HepG2 (cell line): Measurements from ENCODE around the gene SYCP2L. TPM values are rescaled to one million over a fixed set of nuclear protein-coding genes. Genes with fewer than 3 reads are reported as not detected.

Source experiments
- ATAC-seq: fragments of 200-7000 bp; cut with Tn5 transposase; 3 replicates; pipeline ENCODE4 v1.9.1; 2020; ENCODE audit warnings: mild to moderate bottlenecking, moderate library complexity
- BruUV-seq: library from RNA; stranded (reverse); fragments of 400-500 nt; replicated peaks from 2 replicates; lab custom pipeline; 2021; lab: Mats Ljungman, UMichigan
- CTCF ChIA-PET: fragments of 300-600 bp; formaldehyde crosslinking; extraction: SDS; loops from one replicate; lab custom pipeline; 2021; ENCODE audit warnings: low total read pairs, inconsistent platforms, low intra/inter-chr PET ratio; lab: Yijun Ruan, JAX
- POLR2A ChIA-PET: fragments of 350-600 bp; sonication (Branson Sonifier 250); formaldehyde crosslinking; loops from one replicate; lab custom pipeline; 2020; ENCODE audit warnings: antibody characterized with exemption, inconsistent platforms; lab: Yijun Ruan, JAX
- DNase-seq: peaks from one replicate; pipeline ENCODE4 v3.0.0-alpha.2; 2015; ENCODE audit warnings: low spot score
- FAIRE-seq: peaks from 3 replicates; lab custom pipeline; 2011; peaks lifted over from hg19 to GRCh38; lab: Jason Lieb, UNC
- H2AFZ ChIP-seq: one replicate; pipeline ENCODE4 v1.6.1; 2011; ENCODE audit warnings: low read length, inconsistent platforms
- H3K27ac ChIP-seq: fragments of 300-600 bp; 3 replicates; pipeline ENCODE4 v1.8.0; 2011; ENCODE audit warnings: mixed run types, mild to moderate bottlenecking, mixed read lengths, low read length, inconsistent platforms; ENCODE audit not compliant: insufficient read depth; ENCODE audit errors: extremely low read length
- H3K27me3 ChIP-seq, 2 experiments: fragments of 200-600 bp in 1 of 2; 2 replicates in 1 of 2; 3 replicates in 1 of 2; pipeline versions ENCODE4 v1.6.0 to v1.8.0; 2011; ENCODE audit warnings: low read length in 2 of 2, mild to moderate bottlenecking in 2 of 2, moderate library complexity in 2 of 2, inconsistent platforms in 1 of 2; ENCODE audit not compliant: insufficient read depth in 2 of 2, control insufficient read depth in 1 of 2
- H3K36me3 ChIP-seq, 2 experiments: fragments of 200-600 bp in 1 of 2; replicated peaks in 1 of 2; 2 replicates in 1 of 2; 3 replicates in 1 of 2; pipeline versions ENCODE4 v1.5.1 to v1.8.0; 2011; ENCODE audit warnings: low read length in 2 of 2, inconsistent platforms in 1 of 2; ENCODE audit not compliant: insufficient read depth in 2 of 2, control insufficient read depth in 1 of 2
- H3K4me1 ChIP-seq: 2 replicates; pipeline ENCODE4 v1.5.1; 2012; ENCODE audit warnings: low read length, inconsistent platforms; ENCODE audit not compliant: insufficient read depth
- H3K4me2 ChIP-seq: 2 replicates; pipeline ENCODE4 v1.6.0; 2011; ENCODE audit warnings: low read depth, low read length, inconsistent platforms
- H3K4me3 ChIP-seq, 3 experiments: fragments of 200-600 bp in 1 of 3; sonication (generic), shearing (Covaris generic) in 1 of 3; replicated peaks in 1 of 3; 2 replicates each; pipeline ENCODE4 v1.5.1; 2011 to 2016; ENCODE audit warnings: low read length in 3 of 3, inconsistent platforms in 2 of 3, low read depth in 2 of 3, mild to moderate bottlenecking in 2 of 3, control low read depth in 1 of 3, mixed read lengths in 1 of 3; ENCODE audit not compliant: insufficient read depth in 1 of 3
- H3K79me2 ChIP-seq: one replicate; pipeline ENCODE4 v1.6.1; 2011; ENCODE audit warnings: low read length, inconsistent platforms; ENCODE audit not compliant: insufficient read depth
- H3K9ac ChIP-seq: 2 replicates; pipeline ENCODE4 v1.6.0; 2011; ENCODE audit warnings: mild to moderate bottlenecking, low read depth, low read length, inconsistent platforms; ENCODE audit not compliant: insufficient read depth
- H3K9me3 ChIP-seq: 2 replicates; pipeline ENCODE4 v1.5.1; 2012; ENCODE audit warnings: mild to moderate bottlenecking, low read length
- H4K20me1 ChIP-seq: 2 replicates; pipeline ENCODE4 v1.6.0; 2011; ENCODE audit warnings: inconsistent platforms, mild to moderate bottlenecking, low read length, moderate library complexity; ENCODE audit not compliant: insufficient read depth
- ARNT2 ChIP-seq: sonication (generic); formaldehyde crosslinking; IDR thresholded peaks from 2 replicates; pipeline ENCODE4 v1.8.0; 2022; ENCODE audit warnings: mild to moderate bottlenecking, low read depth, missing genetic modification reagents, moderate library complexity
- ARNTL ChIP-seq: sonication (generic); formaldehyde crosslinking; IDR thresholded peaks from 2 replicates; pipeline ENCODE4 v1.4.0; 2020; ENCODE audit warnings: mild to moderate bottlenecking, missing genetic modification reagents
- CREB3 ChIP-seq: sonication (generic); formaldehyde crosslinking; IDR thresholded peaks from 2 replicates; pipeline ENCODE4 v1.5.0; 2020; ENCODE audit warnings: missing genetic modification reagents
- FOXA1 ChIP-seq, 2 experiments: fragments of 450-650 bp in 1 of 2; sonication (generic) in 1 of 2; formaldehyde crosslinking in 1 of 2; IDR thresholded peaks; 2 replicates each; pipeline versions ENCODE4 v1.4.0 to v1.6.1; 2016 to 2020; ENCODE audit warnings: missing genetic modification reagents in 1 of 2
- MED1 ChIP-seq: sonication (generic); formaldehyde crosslinking; IDR thresholded peaks from 2 replicates; pipeline ENCODE4 v1.4.0; 2020; ENCODE audit warnings: missing genetic modification reagents
- MLLT10 ChIP-seq: sonication (generic); formaldehyde crosslinking; IDR thresholded peaks from 2 replicates; pipeline ENCODE4 v1.4.0; 2020; ENCODE audit warnings: missing genetic modification reagents
- NFKB2 ChIP-seq: sonication (generic); formaldehyde crosslinking; IDR thresholded peaks from 2 replicates; pipeline ENCODE4 v1.4.0; 2020; ENCODE audit warnings: missing genetic modification reagents, borderline replicate concordance
- PITX1 ChIP-seq: sonication (generic); formaldehyde crosslinking; IDR thresholded peaks from 2 replicates; pipeline ENCODE4 v1.5.1; 2020; ENCODE audit warnings: mild to moderate bottlenecking, missing genetic modification reagents
- POLR2G ChIP-seq: fragments of 200-400 bp; formaldehyde crosslinking; IDR thresholded peaks from 2 replicates; pipeline ENCODE4 v1.6.1; 2018; ENCODE audit warnings: mild to moderate bottlenecking, low read depth, low read length, moderate library complexity
- YY1 ChIP-seq: IDR thresholded peaks from 2 replicates; pipeline ENCODE4 v1.6.1; 2011; ENCODE audit warnings: low read length, low read depth, moderate library complexity, mild to moderate bottlenecking; ENCODE audit not compliant: insufficient read depth, insufficient replicate concordance
- ZFYVE20 ChIP-seq: sonication (generic); formaldehyde crosslinking; IDR thresholded peaks from 2 replicates; pipeline ENCODE4 v1.8.0; 2023; ENCODE audit warnings: low read depth, mild to moderate bottlenecking, moderate library complexity, missing genetic modification reagents, borderline replicate concordance
- ZNF367 ChIP-seq: sonication (generic); formaldehyde crosslinking; IDR thresholded peaks from 2 replicates; pipeline ENCODE4 v1.4.0; 2020; ENCODE audit warnings: missing genetic modification reagents, borderline replicate concordance
- WGBS: methylation state at CpG from one replicate; pipeline ENCODE4 v1.1.6; 2017; ENCODE audit warnings: low lambda C conversion rate; 5-methylcytosine and 5-hydroxymethylcytosine counted together
- in situ Hi-C: cut with HindIII; loops from 2 replicates; pipeline ENCODE4 v1.10.0; 2017; ENCODE audit warnings: low pct_unique_long_range_greater_than_20kb; ENCODE audit not compliant: extremely low pct_ligation_motif_present
- intact Hi-C: fragments of 100-400 bp; cut with micrococcal nuclease; formaldehyde crosslinking; loops from one replicate; pipeline ENCODE4 v1.10.0; 2022; ENCODE audit not compliant: unreplicated experiment
- polyA plus RNA-seq, 8 experiments: library from polyadenylated mRNA; depleted of rRNA in 3 of 8; stranded (reverse) in 7 of 8; unstranded in 1 of 8; fragments of >200 nt; fragmentation: Illumina TruSeq in 4 of 8; extraction: Trizol in 4 of 8; gene quantifications; 2 replicates each; pipeline versions ENCODE4 v1.2.1 to v1.2.3, GENCODE V29; 2011 to 2016; ENCODE audit warnings: low read depth in 4 of 8, missing spikeins in 1 of 8, mixed read lengths in 1 of 8; ENCODE audit not compliant: insufficient read depth in 1 of 8
- total RNA-seq, 5 experiments: library from RNA; depleted of rRNA; stranded (reverse); fragments of >200 nt; fragmentation: Illumina TruSeq; extraction: Trizol; gene quantifications; 2 replicates each; pipeline ENCODE4 v1.2.3, GENCODE V29; 2016; ENCODE audit warnings: low read depth in 1 of 5
- TF ChIP-seq, protein P1 (sequence below): sonication (generic); formaldehyde crosslinking; IDR thresholded peaks from 2 replicates; pipeline ENCODE4 v1.4.0; 2020; ENCODE audit warnings: missing genetic modification reagents
- TF ChIP-seq, protein P2 (sequence below): sonication (generic); formaldehyde crosslinking; IDR thresholded peaks from 2 replicates; pipeline ENCODE4 v1.4.0; 2020; ENCODE audit warnings: missing genetic modification reagents, borderline replicate concordance

Gene SYCP2L
- total and polyA plus RNA-seq, 2 of the 13 experiments (the other 11 are each of a cell fraction or from before 2014, with no cell fraction given): 0.22 to 0.54 TPM

DNA sequence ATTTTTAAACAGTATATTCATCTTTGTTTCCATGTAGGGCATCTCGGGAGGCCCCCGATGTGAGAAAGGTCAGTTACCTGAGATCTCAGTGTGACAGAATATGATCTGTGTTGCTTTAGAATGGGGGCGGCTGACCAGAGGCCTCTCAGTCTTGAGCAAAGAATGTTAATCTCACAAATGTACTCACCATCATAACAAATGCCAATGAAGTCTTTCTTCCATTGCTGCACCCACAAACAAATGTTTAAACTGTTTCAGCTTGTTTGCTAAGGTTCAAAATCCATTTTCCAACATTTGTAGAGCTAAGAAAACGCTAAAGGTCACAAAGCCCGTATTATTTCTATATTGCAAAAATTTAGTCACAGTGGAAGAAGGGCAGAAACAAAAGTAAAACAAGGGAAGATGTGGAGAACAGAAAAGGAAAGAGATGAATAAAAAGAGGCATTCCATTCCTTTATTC, 125.5 kb downstream of the SYCP2L start:
- intact Hi-C loops: loop anchor here (1.0 kb wide), 3 partner anchors 30 to 55 kb away; no protein-coding TSS in a partner anchor
- peak; percentile 99 for DNase-seq
- H3K4me3 ChIP-seq: peak overlapping the region in 2 of 3 experiments; percentile 39 to 59; a peak in 3 of 6 replicates
- no peaks in the 10 kb centered on the region for H4K20me1 ChIP-seq
- no TSS peak for BruUV-seq
- no peaks in the 10 kb centered on the region for H3K27me3 ChIP-seq
- H3K4me2 ChIP-seq: peak overlapping the region; percentile 84
- no peak overlapping the region for H2AFZ ChIP-seq
- peaks cover 0 to 6% of the 10 kb centered on the region in 2 experiments; a peak in 2 of 5 replicates for H3K36me3 ChIP-seq
- 3% methylated on average over 5 of the region's 5 CpGs for WGBS
- peaks cover 45% of the 10 kb centered on the region for H3K79me2 ChIP-seq
- ChIA-PET POLR2A (interaction anchor here (1.0 to 2.9 kb wide), 19 partner anchors 9 to 355 kb away, joined by 3 to 52 read pairs (median 5); partner anchors contain the start of genes ELOVL2 and SMIM13), CTCF (interaction anchor here (1.4 to 2.7 kb wide), 3 partner anchors 32 to 57 kb away, joined by 3 to 27 read pairs (median 10); partner anchors contain the start of gene ELOVL2)
- in situ Hi-C loops: loop anchor here (5.0 kb wide), 1 partner anchor 55 kb away; no protein-coding TSS in a partner anchor
- H3K9ac ChIP-seq: peak overlapping the region; percentile 73
- H3K4me1 ChIP-seq: peaks cover 94% of the 10 kb centered on the region
- peak; percentile 86 for FAIRE-seq
- H3K27ac ChIP-seq: peak overlapping the region; percentile 95
- ATAC-seq: peak; percentile 87
- H3K9me3 ChIP-seq: no peaks in the 10 kb centered on the region
- TF ChIP-seq ZNF367: no peak
- no peak for TF ChIP-seq NFKB2 (CRISPR knock-in tag)
- no peak for TF ChIP-seq ARNTL (CRISPR knock-in tag)
- TF ChIP-seq, protein P1, sequence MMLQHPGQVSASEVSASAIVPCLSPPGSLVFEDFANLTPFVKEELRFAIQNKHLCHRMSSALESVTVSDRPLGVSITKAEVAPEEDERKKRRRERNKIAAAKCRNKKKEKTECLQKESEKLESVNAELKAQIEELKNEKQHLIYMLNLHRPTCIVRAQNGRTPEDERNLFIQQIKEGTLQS (CRISPR knock-in tag): peak; percentile 45; the same call in 1 of the 2 replicates
- peak; percentile 91 for TF ChIP-seq MED1 (CRISPR knock-in tag)
- TF ChIP-seq POLR2G: peak; percentile 58
- TF ChIP-seq PITX1: peak; percentile 98
- peak; percentile 43 for TF ChIP-seq YY1
- TF ChIP-seq ARNT2: no peak
- TF ChIP-seq MLLT10: no peak
- TF ChIP-seq ZFYVE20: no peak
- TF ChIP-seq, protein P2, sequence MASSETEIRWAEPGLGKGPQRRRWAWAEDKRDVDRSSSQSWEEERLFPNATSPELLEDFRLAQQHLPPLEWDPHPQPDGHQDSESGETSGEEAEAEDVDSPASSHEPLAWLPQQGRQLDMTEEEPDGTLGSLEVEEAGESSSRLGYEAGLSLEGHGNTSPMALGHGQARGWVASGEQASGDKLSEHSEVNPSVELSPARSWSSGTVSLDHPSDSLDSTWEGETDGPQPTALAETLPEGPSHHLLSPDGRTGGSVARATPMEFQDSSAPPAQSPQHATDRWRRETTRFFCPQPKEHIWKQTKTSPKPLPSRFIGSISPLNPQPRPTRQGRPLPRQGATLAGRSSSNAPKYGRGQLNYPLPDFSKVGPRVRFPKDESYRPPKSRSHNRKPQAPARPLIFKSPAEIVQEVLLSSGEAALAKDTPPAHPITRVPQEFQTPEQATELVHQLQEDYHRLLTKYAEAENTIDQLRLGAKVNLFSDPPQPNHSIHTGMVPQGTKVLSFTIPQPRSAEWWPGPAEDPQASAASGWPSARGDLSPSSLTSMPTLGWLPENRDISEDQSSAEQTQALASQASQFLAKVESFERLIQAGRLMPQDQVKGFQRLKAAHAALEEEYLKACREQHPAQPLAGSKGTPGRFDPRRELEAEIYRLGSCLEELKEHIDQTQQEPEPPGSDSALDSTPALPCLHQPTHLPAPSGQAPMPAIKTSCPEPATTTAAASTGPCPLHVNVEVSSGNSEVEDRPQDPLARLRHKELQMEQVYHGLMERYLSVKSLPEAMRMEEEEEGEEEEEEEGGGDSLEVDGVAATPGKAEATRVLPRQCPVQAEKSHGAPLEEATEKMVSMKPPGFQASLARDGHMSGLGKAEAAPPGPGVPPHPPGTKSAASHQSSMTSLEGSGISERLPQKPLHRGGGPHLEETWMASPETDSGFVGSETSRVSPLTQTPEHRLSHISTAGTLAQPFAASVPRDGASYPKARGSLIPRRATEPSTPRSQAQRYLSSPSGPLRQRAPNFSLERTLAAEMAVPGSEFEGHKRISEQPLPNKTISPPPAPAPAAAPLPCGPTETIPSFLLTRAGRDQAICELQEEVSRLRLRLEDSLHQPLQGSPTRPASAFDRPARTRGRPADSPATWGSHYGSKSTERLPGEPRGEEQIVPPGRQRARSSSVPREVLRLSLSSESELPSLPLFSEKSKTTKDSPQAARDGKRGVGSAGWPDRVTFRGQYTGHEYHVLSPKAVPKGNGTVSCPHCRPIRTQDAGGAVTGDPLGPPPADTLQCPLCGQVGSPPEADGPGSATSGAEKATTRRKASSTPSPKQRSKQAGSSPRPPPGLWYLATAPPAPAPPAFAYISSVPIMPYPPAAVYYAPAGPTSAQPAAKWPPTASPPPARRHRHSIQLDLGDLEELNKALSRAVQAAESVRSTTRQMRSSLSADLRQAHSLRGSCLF (CRISPR knock-in tag): no peak
- TF ChIP-seq CREB3: 0 out of 2 replicates have a peak, but pooled peaks have one; percentile 47
- TF ChIP-seq FOXA1 (IDR thresholded peaks at IDR 0.05): 0 out of 2 replicates have a peak, but pooled peaks have one; percentile 37
- peak; percentile 86 for TF ChIP-seq FOXA1 (CRISPR knock-in tag; IDR thresholded peaks at IDR 0.05)
